Activated naive CD8-positive, alpha-beta T cell treated with anti-CD3 and anti-CD28 coated beads, Interleukin-2, amount 10 ng/mL, durations not matched to agents 7 days and 5 days (primary cell): Measurements from ENCODE around the gene USP49. TPM values are rescaled to one million over a fixed set of nuclear protein-coding genes. Genes with fewer than 3 reads are reported as not detected.

Source experiments
- ATAC-seq: fragments of 150-1000 bp; cut with Tn5 transposase; one replicate; pipeline ENCODE4 v1.10.0; 2021; ENCODE audit warnings: low read depth, moderate library complexity
- POLR2A ChIA-PET: fragments of 350-600 bp; sonication (Branson Sonifier 250); formaldehyde crosslinking; loops from one replicate; lab custom pipeline; 2021; ENCODE audit warnings: antibody characterized with exemption; lab: Charles Lee
- DNase-seq: peaks from one replicate; pipeline ENCODE4 v3.0.0; 2021
- H3K27ac Mint-ChIP-seq: one replicate; pipeline ENCODE4 v1.8.0; 2022; ENCODE audit warnings: mild to moderate bottlenecking, mixed read lengths
- H3K27me3 Mint-ChIP-seq: one replicate; pipeline ENCODE4 v1.8.0; 2022; ENCODE audit warnings: mild to moderate bottlenecking, moderate library complexity, mixed read lengths
- H3K36me3 Mint-ChIP-seq: one replicate; pipeline ENCODE4 v1.8.0; 2021; ENCODE audit warnings: mild to moderate bottlenecking, mixed read lengths
- H3K4me1 Mint-ChIP-seq: one replicate; pipeline ENCODE4 v1.8.0; 2021; ENCODE audit warnings: mixed read lengths
- H3K4me3 Mint-ChIP-seq: one replicate; pipeline ENCODE4 v1.8.0; 2022; ENCODE audit warnings: mild to moderate bottlenecking, moderate library complexity, mixed read lengths
- H3K9me3 Mint-ChIP-seq: one replicate; pipeline ENCODE4 v1.8.0; 2021; ENCODE audit warnings: mixed read lengths
- total RNA-seq, 2 experiments: library from RNA; stranded (reverse); gene quantifications; one replicate each; pipeline ENCODE4 v1.2.3, GENCODE V29; 2021

Gene USP49
- total RNA-seq, 2 experiments from 2014 or later, result 5.8 to 6.9 TPM

- POLR2A ChIA-PET, result interaction anchor here (0.6 to 3.5 kb wide), 17 partner anchors 15 to 777 kb away, joined by 3 to 73 read pairs (median 4); partner anchors contain the start of genes BYSL, CCND3, MED20 and TAF8
- H3K4me1 Mint-ChIP-seq, result peaks cover 7% of the 10 kb centered on the region
- peaks cover 12% of the 10 kb centered on the region for H3K27me3 Mint-ChIP-seq
- ATAC-seq (peak; percentile 71), DNase-seq (peak; percentile 96)
- H3K4me3 Mint-ChIP-seq, result peak overlapping the region; percentile 96
- peak overlapping the region; percentile 97 for H3K27ac Mint-ChIP-seq
- H3K9me3 Mint-ChIP-seq, result no peaks in the 10 kb centered on the region
- H3K36me3 Mint-ChIP-seq, result peaks cover 7% of the 10 kb centered on the region
Observed at GRCh38 chr6:41786451-41787218, 108.5 kb downstream of the USP49 start.

- Mint-ChIP-seq H3K4me1 (peaks cover 11% of the 10 kb centered on the region), H3K9me3 (no peaks in the 10 kb centered on the region), H3K36me3 (peaks cover 7% of the 10 kb centered on the region), H3K27me3 (peaks cover 17% of the 10 kb centered on the region), H3K27ac (peak overlapping the region; percentile 78), H3K4me3 (peak overlapping the region; percentile 96)
- DNase-seq (no peak), ATAC-seq (no peak)
- POLR2A ChIA-PET, result interaction anchor here (0.9 to 3.5 kb wide), 5 partner anchors 52 to 319 kb away, joined by 3 to 73 read pairs (median 19); partner anchors contain the start of genes BYSL, MED20 and TAF8
Observed at GRCh38 chr6:41785689-41786450, 109.3 kb downstream of the USP49 start.

GRCh38 chr6:41785254-41785653 is 109.9 kb downstream of the USP49 start:
- Mint-ChIP-seq H3K36me3 (peaks cover 7% of the 10 kb centered on the region), H3K27ac (no peak overlapping the region), H3K4me1 (peaks cover 11% of the 10 kb centered on the region), H3K27me3 (peaks cover 18% of the 10 kb centered on the region), H3K4me3 (peak overlapping the region; percentile 30), H3K9me3 (no peaks in the 10 kb centered on the region)
- DNase-seq, result no peak
- ATAC-seq, result no peak
- POLR2A ChIA-PET, result interaction anchor here (0.9 to 3.5 kb wide), 4 partner anchors 148 to 320 kb away, joined by 3 to 73 read pairs (median 4); partner anchors contain the start of gene TAF8

- H3K4me3 Mint-ChIP-seq, result peak overlapping the region; percentile 30
- ATAC-seq (no peak), DNase-seq (no peak)
- H3K4me1 Mint-ChIP-seq, result peaks cover 11% of the 10 kb centered on the region
- H3K9me3 Mint-ChIP-seq, result no peaks in the 10 kb centered on the region
- peaks cover 18% of the 10 kb centered on the region for H3K27me3 Mint-ChIP-seq
- H3K36me3 Mint-ChIP-seq, result peaks cover 7% of the 10 kb centered on the region
- POLR2A ChIA-PET, result interaction anchor here (1.0 to 1.1 kb wide), 3 partner anchors 137 to 266 kb away, joined by 3 to 4 read pairs (median 3); partner anchors contain the start of genes BYSL and MED20
- H3K27ac Mint-ChIP-seq, result no peak overlapping the region
Observed at GRCh38 chr6:41784581-41785171, 110.5 kb downstream of the USP49 start.

GRCh38 chr6:41783106-41783780 is 111.9 kb downstream of the USP49 start:
- H3K36me3 Mint-ChIP-seq, result peaks cover 4% of the 10 kb centered on the region
- no peak overlapping the region for H3K4me3 Mint-ChIP-seq
- no peak overlapping the region for H3K27ac Mint-ChIP-seq
- DNase-seq (no peak), ATAC-seq (no peak)
- peaks cover 18% of the 10 kb centered on the region for H3K27me3 Mint-ChIP-seq
- H3K4me1 Mint-ChIP-seq, result peaks cover 15% of the 10 kb centered on the region
- POLR2A ChIA-PET, result interaction anchor here (1.0 kb wide), 1 partner anchor 764 kb away, joined by 3 read pairs; no protein-coding TSS in a partner anchor
- H3K9me3 Mint-ChIP-seq, result no peaks in the 10 kb centered on the region

GRCh38 chr6:41781366-41781730 is 113.8 kb downstream of the USP49 start:
- H3K27ac Mint-ChIP-seq, result peak overlapping the region; percentile 57

GRCh38 chr6:41780551-41781365 is 114.4 kb downstream of the USP49 start, which contains the start of gene PRICKLE4:
Gene PRICKLE4, plus strand, starts transcription at chr6:41780782. Its CDS starts 2,692 bp downstream, at chr6:41783474.
- POLR2A ChIA-PET, result interaction anchor here (1.2 to 2.1 kb wide), 3 partner anchors 263 to 267 kb away, joined by 3 to 8 read pairs (median 4); no protein-coding TSS in a partner anchor
- ATAC-seq (no peak), DNase-seq (no peak)
- peaks cover 18% of the 10 kb centered on the region for H3K27me3 Mint-ChIP-seq
- no peaks in the 10 kb centered on the region for H3K9me3 Mint-ChIP-seq
- peak within 1 kb of the TSS; percentile 90 for H3K4me3 Mint-ChIP-seq
- no peaks in the 10 kb centered on the region for H3K36me3 Mint-ChIP-seq
- H3K27ac Mint-ChIP-seq, result peak within 1 kb of the TSS; percentile 72
- peaks cover 12% of the 10 kb centered on the region for H3K4me1 Mint-ChIP-seq

More at GRCh38 chr6:41781366-41781730, 113.8 kb downstream of the USP49 start:
- ATAC-seq (no peak), DNase-seq (no peak)
- POLR2A ChIA-PET, result interaction anchor here (0.7 to 2.1 kb wide), 3 partner anchors 75 to 267 kb away, joined by 3 to 8 read pairs (median 4); no protein-coding TSS in a partner anchor
- H3K27me3 Mint-ChIP-seq, result peaks cover 18% of the 10 kb centered on the region
- H3K9me3 Mint-ChIP-seq, result no peaks in the 10 kb centered on the region
- H3K4me1 Mint-ChIP-seq, result peaks cover 13% of the 10 kb centered on the region
- H3K4me3 Mint-ChIP-seq, result peak overlapping the region; percentile 68
- H3K36me3 Mint-ChIP-seq, result no peaks in the 10 kb centered on the region

GRCh38 chr6:41779788-41780550 is 115.2 kb downstream of the USP49 start, which contains the start of gene FRS3:
Gene FRS3, minus strand, starts transcription at chr6:41779900. Its CDS starts 2,913 bp downstream, at chr6:41776987.
- POLR2A ChIA-PET, result interaction anchor here (1.6 kb wide), 1 partner anchor 264 kb away, joined by 4 read pairs; no protein-coding TSS in a partner anchor
- Mint-ChIP-seq H3K27ac (peak within 1 kb of the TSS; percentile 79), H3K27me3 (peaks cover 18% of the 10 kb centered on the region), H3K9me3 (no peaks in the 10 kb centered on the region), H3K4me3 (peak within 1 kb of the TSS; percentile 94), H3K36me3 (no peaks in the 10 kb centered on the region), H3K4me1 (peaks cover 11% of the 10 kb centered on the region)
- peak; percentile 94 for ATAC-seq
- peak; percentile 100 for DNase-seq

- ATAC-seq (peak; percentile 2), DNase-seq (no peak)
- POLR2A ChIA-PET, result interaction anchor here (1.6 kb wide), 1 partner anchor 264 kb away, joined by 4 read pairs; no protein-coding TSS in a partner anchor
- H3K9me3 Mint-ChIP-seq, result no peaks in the 10 kb centered on the region
- H3K27me3 Mint-ChIP-seq, result peaks cover 18% of the 10 kb centered on the region
- peak overlapping the region; percentile 94 for H3K4me3 Mint-ChIP-seq
- peaks cover 11% of the 10 kb centered on the region for H3K4me1 Mint-ChIP-seq
- H3K27ac Mint-ChIP-seq, result peak overlapping the region; percentile 79
- H3K36me3 Mint-ChIP-seq, result no peaks in the 10 kb centered on the region
Observed at GRCh38 chr6:41779336-41779735, 115.8 kb downstream of the USP49 start.

GRCh38 chr6:41778895-41779294 is 116.3 kb downstream of the USP49 start:
- Mint-ChIP-seq H3K27me3 (peaks cover 18% of the 10 kb centered on the region), H3K27ac (peak overlapping the region; percentile 79), H3K4me3 (peak overlapping the region; percentile 94), H3K9me3 (no peaks in the 10 kb centered on the region), H3K4me1 (peaks cover 11% of the 10 kb centered on the region), H3K36me3 (no peaks in the 10 kb centered on the region)
- ATAC-seq, result no peak
- no peak for DNase-seq
- POLR2A ChIA-PET, result interaction anchor here (1.7 kb wide), 1 partner anchor 45 kb away, joined by 7 read pairs; no protein-coding TSS in a partner anchor
